ENCODE data around the gene ASTN2. TPM values are rescaled to one million over a fixed set of nuclear protein-coding genes. Genes with fewer than 3 reads are reported as not detected.

ASTN2 gene
- total and polyA plus RNA-seq, 2 experiments from 2014 or later = 7.0 to 24.6 TPM

GRCh38 chr9:116589392-116590354, 825.2 kb downstream of the ASTN2 start (continued):
- TF ChIP-seq ZNF462 (CRISPR knock-in tag; IDR thresholded peaks at IDR 0.05) (no peak), POLR2AphosphoS5 (IDR thresholded peaks at IDR 0.05; ENCODE audit: low read depth) (no peak), CREB1 (CRISPR knock-in tag; IDR thresholded peaks at IDR 0.05; ENCODE audit: low read depth) (peak; percentile 54)

GRCh38 chr9:116587919-116588318, 826.9 kb downstream of the ASTN2 start:
- Mint-ChIP-seq H3K4me1 (peaks cover 2% of the 10 kb centered on the region; the same call in 1 of the 3 replicates), H3K27me3 (ENCODE audit: insufficient read depth, low read depth, poor library complexity) (no peaks in the 10 kb centered on the region), H3K4me3 (no peak overlapping the region), H3K36me3 (ENCODE audit: low read depth) (peaks cover 16% of the 10 kb centered on the region; the same call in 2 of the 3 replicates), H3K27ac (no peak overlapping the region), H3K9me3 (peaks cover 19% of the 10 kb centered on the region; the same call in 2 of the 3 replicates)
- Histone ChIP-seq H3K27me3 (ENCODE audit: insufficient read depth) (no peaks in the 10 kb centered on the region), H2AFZ (no peak overlapping the region), H3K79me2 (replicated peaks; ENCODE audit: insufficient read depth) (no peaks in the 10 kb centered on the region), H3K4me1 (ENCODE audit: insufficient read depth) (no peaks in the 10 kb centered on the region), H3K36me3 (ENCODE audit: insufficient read depth) (no peaks in the 10 kb centered on the region; the same call in 1 of the 2 replicates), H3K9me2 (ENCODE audit: insufficient read depth) (no peaks in the 10 kb centered on the region; the same call in 1 of the 2 replicates), H3K4me2 (no peak overlapping the region), H3K4me3 (no peak overlapping the region), H3F3A (replicated peaks; ENCODE audit: low read depth) (no peaks in the 10 kb centered on the region), H4K20me1 (replicated peaks; ENCODE audit: insufficient read depth) (no peaks in the 10 kb centered on the region), H3K27ac (ENCODE audit: low read depth) (no peak overlapping the region)
- DNase-seq (ENCODE audit: low spot score) (no peak), ATAC-seq (no peak)
- TF ChIP-seq EZH2phosphoT487 (IDR thresholded peaks at IDR 0.05; ENCODE audit: unreplicated experiment) = no peak
- TF ChIP-seq ZNF114 (CRISPR knock-in tag; IDR thresholded peaks at IDR 0.05) = no peak
- TF ChIP-seq EZH2 (IDR thresholded peaks at IDR 0.05; ENCODE audit: low read depth, unreplicated experiment) = no peak
- no peak for TF ChIP-seq POLR2AphosphoS5 (IDR thresholded peaks at IDR 0.05; ENCODE audit: low read depth)
- TF ChIP-seq STAT1 (IDR thresholded peaks at IDR 0.05; ENCODE audit: unreplicated experiment) = no peak
- no peak for TF ChIP-seq CTCF (conservative IDR thresholded peaks at IDR 0.05; ENCODE audit: low read depth in 2 of 2)
- no peak for TF ChIP-seq JUNB (IDR thresholded peaks at IDR 0.05; ENCODE audit: unreplicated experiment)
- no peak for TF ChIP-seq ZNF331 (CRISPR knock-in tag; IDR thresholded peaks at IDR 0.05; ENCODE audit: low read depth)
- no peak for TF ChIP-seq NANOG (IDR thresholded peaks at IDR 0.05; ENCODE audit: borderline replicate concordance)
- TF ChIP-seq REST (IDR thresholded peaks at IDR 0.05; ENCODE audit: unreplicated experiment) = no peak

All from GM23338 (cell line).